GM23338 (cell line): ENCODE measurements around the gene SLC39A13.

Experiments
- CREB1 ChIP-seq: fragments of 250-450 bp; sonication (Bioruptor Pico); IDR thresholded peaks from 2 replicates; pipeline ENCODE4 v1.5.0; 2020; ENCODE audit warnings: low read depth, mild to moderate bottlenecking, moderate library complexity
- CTCF ChIP-seq, 2 experiments: fragments of 200-600 bp in 1 of 2; sonication (generic) in 1 of 2; conservative IDR thresholded peaks; 2 replicates each; pipeline versions ENCODE4 v1.5.1 to v1.6.1; 2016 to 2017; ENCODE audit warnings: antibody characterized with exemption in 2 of 2, low read depth in 2 of 2, mild to moderate bottlenecking in 2 of 2, moderate library complexity in 1 of 2
- ETS1 ChIP-seq: IDR thresholded peaks from 2 replicates; pipeline ENCODE4 v1.6.1; 2016; ENCODE audit warnings: antibody characterized with exemption
- EZH2 ChIP-seq: fragments of 200-600 bp; sonication (generic); IDR thresholded peaks from one replicate; pipeline ENCODE4 v1.8.0; 2017; ENCODE audit warnings: antibody characterized with exemption, mild to moderate bottlenecking, low read depth; ENCODE audit not compliant: unreplicated experiment
- EZH2phosphoT487 ChIP-seq: fragments of 200-600 bp; sonication (generic); IDR thresholded peaks from one replicate; pipeline ENCODE4 v1.8.1; 2018; ENCODE audit warnings: antibody characterized with exemption; ENCODE audit not compliant: unreplicated experiment
- JUNB ChIP-seq: IDR thresholded peaks from one replicate; pipeline ENCODE4 v1.6.1; 2016; ENCODE audit warnings: antibody characterized with exemption; ENCODE audit not compliant: unreplicated experiment
- NANOG ChIP-seq: IDR thresholded peaks from 2 replicates; pipeline ENCODE4 v1.6.1; 2016; ENCODE audit warnings: antibody characterized with exemption, borderline replicate concordance
- POLR2AphosphoS5 ChIP-seq: IDR thresholded peaks from 2 replicates; pipeline ENCODE4 v1.6.1; 2016; ENCODE audit warnings: antibody characterized with exemption, low read depth
- REST ChIP-seq: IDR thresholded peaks from one replicate; pipeline ENCODE4 v1.6.1; 2018; ENCODE audit warnings: antibody characterized with exemption; ENCODE audit not compliant: unreplicated experiment
- STAT1 ChIP-seq: IDR thresholded peaks from one replicate; pipeline ENCODE4 v1.6.1; 2016; ENCODE audit warnings: antibody characterized with exemption; ENCODE audit not compliant: unreplicated experiment
- ZNF114 ChIP-seq: fragments of 250-450 bp; sonication (Bioruptor Pico); IDR thresholded peaks from 2 replicates; pipeline ENCODE4 v1.5.0; 2020; ENCODE audit warnings: mild to moderate bottlenecking, moderate library complexity
- ZNF331 ChIP-seq: fragments of 250-450 bp; sonication (Bioruptor Pico); IDR thresholded peaks from 2 replicates; pipeline ENCODE4 v1.5.0; 2020; ENCODE audit warnings: low read depth, mild to moderate bottlenecking, moderate library complexity

- TF ChIP-seq CTCF (conservative IDR thresholded peaks at IDR 0.05; ENCODE audit: low read depth in 2 of 2) (no peak), CREB1 (CRISPR knock-in tag) (no peak), EZH2phosphoT487 (no peak), NANOG (no peak), POLR2AphosphoS5 (no peak), EZH2 (no peak), JUNB (no peak), REST (no peak), ZNF331 (no peak), STAT1 (no peak), ETS1 (no peak), ZNF114 (CRISPR knock-in tag) (no peak)
Observed at GRCh38 chr11:47446833-47447232, 38.4 kb downstream of the SLC39A13 start.
